ENCODE measurements around the gene PLEKHH3. TPM values are rescaled to one million over a fixed set of nuclear protein-coding genes. Genes with fewer than 3 reads are reported as not detected.

The PLEKHH3 gene, protein sequence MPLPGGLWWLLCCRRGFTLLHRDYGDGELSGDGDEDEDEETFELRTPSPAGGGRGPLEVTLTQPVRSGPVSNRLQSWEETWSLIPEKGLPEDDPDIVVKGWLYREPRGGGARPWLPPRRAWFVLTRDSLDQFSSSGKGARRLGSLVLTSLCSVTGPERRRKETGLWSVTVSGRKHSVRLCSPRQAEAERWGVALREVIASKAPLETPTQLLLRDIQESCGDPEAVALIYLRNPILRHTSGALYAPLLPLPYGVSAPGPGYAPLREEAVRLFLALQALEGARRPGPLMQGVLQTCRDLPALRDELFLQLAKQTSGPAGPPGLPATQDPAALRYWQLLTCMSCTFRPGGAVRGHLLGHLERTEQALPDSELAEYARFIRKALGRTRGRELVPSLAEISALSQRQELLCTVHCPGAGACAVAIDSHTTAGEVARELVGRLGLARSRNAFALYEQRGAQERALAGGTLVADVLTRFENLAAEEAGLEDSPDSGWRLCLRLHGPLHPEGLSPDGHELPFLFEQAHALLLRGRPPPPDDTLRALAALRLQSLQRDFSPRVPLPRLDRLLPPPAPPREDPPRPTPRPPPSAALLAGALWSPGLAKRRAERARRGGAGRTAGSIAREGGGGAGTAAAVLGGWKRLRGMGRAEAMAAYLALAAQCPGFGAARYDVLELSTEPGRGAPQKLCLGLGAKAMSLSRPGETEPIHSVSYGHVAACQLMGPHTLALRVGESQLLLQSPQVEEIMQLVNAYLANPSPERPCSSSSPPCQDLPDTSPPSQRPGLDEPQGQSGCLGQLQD
- total RNA-seq = 64.2 TPM

DNA sequence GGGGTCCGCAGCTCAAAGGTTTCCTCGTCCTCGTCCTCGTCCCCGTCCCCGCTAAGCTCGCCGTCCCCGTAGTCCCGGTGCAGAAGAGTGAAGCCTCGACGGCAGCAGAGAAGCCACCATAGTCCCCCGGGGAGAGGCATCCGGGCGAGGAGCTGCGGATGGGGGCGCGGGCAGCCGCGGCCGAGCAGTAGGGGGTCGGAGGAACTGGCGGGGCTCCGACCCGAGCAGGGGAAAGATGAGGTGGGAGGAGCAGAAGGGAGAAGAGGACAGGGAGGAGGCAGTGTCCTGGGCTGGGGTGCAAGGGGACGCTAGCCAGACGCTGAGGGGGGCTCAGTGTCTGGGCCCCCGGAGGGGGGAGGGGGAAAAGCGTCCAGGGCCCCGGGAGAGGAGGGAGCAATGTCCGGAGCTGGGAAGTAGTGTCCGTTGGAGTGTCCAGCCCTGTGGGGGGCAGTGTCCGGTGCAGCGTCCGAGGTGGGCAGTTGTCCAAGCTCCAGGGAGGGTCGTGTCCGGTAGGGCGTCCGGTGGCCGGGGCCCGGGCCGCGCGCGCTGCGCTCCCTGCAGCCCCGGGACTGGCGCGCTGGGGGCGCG lies at the start of gene PLEKHH3:
TSS of gene PLEKHH3 (minus strand) at position 571 of the 588 bp plus-strand sequence. CDS start at position 140, 431 bp downstream.
- DNase-seq (ENCODE audit: low spot score) = no peak

- DNase-seq (ENCODE audit: low spot score) = no peak
Observed at GRCh38 chr17:42725143-42725542, 48.3 kb upstream of the PLEKHH3 start.

DNA sequence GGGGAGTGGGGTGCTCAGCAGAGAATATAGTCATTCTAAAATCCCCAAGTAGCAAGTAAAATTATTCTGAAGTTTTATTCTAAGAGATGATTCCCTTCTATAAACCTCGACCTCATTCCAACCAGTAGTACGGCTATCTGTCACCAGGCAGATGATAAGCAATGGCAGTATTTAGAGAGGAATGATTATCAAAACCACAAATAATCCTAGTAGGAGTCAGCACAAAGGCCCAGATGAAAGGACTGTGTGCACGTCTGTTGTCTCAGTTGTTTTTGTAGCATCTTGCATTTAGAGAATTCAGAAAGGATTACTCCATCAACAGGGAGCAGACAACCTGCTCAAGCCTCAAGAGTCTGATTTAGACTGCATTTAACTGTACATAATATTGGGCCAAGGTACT lies 46.8 kb upstream of the PLEKHH3 start:
- no peak for DNase-seq (ENCODE audit: low spot score)

GRCh38 chr17:42720996-42721583 lies 44.3 kb upstream of the PLEKHH3 start:
- DNase-seq (ENCODE audit: low spot score) = no peak

- DNase-seq (ENCODE audit: low spot score) = no peak
Observed at GRCh38 chr17:42709561-42709960, 32.8 kb upstream of the PLEKHH3 start.

DNA sequence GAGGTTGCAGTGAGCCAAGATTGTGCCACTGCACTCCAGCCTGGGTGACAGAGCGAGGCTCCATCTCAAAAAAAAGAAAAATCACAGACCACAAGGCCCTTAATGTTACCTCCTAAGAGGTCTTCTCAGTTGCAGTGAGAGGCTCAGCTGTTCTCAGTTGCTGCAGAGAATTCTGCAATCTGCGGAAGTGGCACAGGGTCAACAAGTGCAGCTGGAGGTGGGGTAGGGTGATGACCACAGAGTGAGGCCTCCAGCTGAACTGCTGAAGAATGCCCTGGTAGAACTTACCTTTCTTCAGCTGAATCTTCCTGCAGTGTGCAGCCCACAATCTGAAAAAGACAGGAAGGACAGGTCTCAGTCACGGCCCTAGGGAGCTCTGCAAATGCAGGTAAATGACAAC lies 31.8 kb upstream of the PLEKHH3 start:
- DNase-seq (ENCODE audit: low spot score) = no peak

- no peak for DNase-seq (ENCODE audit: low spot score)
Observed at GRCh38 chr17:42706732-42707131, 29.9 kb upstream of the PLEKHH3 start.

DNA sequence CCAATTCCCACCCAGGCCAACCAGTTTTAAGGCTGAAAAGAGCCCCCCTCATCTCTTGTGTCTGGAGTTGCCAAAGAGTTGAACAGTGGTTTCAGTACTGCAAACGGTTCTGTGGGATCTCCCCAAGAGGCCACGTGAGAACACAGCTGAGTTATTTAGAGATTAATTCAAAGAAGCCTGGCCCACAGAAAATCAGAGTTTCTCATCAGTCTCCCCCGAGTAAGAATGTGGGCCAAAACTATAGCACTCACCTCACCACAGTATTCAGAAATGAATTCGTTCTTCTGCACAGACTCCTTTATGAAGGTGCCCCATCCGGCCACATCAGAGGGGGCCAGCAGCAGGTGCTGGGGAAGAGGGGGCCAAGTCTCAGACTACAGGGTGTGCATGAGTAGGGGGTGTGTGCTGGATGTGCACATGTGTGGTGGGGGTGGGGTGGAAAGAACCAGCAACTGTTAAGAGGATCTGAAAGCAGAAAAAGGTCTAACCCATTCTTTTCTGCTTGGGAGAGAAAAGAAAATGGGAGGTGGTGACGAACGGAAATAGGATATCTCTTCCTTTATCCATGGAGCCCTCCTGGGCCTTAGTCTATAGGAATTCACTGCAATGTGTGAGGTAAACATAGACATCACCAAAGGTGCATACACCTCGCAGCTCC lies 28.2 kb upstream of the PLEKHH3 start:
- no peak for DNase-seq (ENCODE audit: low spot score)

DNA sequence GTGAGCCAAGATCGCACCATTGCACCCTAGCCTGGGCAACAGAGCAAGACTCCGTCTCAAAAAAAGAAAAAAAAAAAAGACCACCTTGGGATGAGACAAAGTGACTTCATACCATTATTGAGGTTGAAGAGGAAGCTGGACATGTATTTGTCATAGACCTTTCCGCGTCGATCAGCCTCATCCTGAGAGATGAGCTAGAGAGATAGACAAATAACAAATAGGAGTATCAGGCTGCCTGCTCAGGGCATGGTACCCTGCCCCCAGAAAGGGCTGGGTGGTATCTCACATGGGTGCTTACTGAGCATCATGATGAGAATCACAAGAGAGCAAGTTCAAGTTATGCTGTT lies 27.7 kb upstream of the PLEKHH3 start:
- no peak for DNase-seq (ENCODE audit: low spot score)

DNA sequence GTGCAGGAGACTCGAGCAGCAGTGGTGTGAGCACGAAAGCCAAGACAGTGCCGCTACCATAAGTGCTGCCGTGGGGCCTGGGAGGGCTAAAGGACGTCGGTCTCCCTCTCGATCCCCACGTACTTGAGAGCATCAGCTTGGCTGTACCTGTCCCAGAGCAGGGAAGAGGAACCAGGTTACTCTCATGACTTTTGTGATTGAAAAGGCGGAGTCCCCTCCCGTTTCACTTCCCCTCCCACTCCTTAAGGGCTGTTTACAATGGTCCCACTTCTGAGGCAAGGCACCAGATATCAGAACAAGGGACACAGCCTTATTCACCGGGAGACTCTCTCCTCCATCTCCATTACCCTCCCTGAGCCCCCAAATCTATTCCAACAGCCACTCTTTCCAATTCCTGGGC lies 25.7 kb upstream of the PLEKHH3 start:
- DNase-seq (ENCODE audit: low spot score) = no peak

- no peak for DNase-seq (ENCODE audit: low spot score)
Observed at GRCh38 chr17:42700586-42701289, 23.9 kb upstream of the PLEKHH3 start.

DNA sequence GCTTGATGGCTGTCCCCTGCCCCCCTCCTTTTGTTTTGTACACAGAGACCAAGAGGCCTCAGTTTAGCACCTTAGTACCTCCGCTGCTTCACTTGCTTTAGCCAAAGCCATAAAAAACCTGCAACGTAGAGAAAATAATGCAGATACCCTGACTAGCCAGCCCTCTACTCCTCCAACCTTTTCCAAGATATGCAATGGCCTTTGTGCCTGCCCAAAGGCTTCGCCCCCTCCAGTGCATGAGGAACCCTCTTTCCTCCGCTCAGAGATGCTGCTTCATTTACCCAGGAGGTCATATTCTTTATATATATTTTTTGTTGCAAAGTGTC lies 22.6 kb upstream of the PLEKHH3 start:
- DNase-seq (ENCODE audit: low spot score) = no peak

DNA sequence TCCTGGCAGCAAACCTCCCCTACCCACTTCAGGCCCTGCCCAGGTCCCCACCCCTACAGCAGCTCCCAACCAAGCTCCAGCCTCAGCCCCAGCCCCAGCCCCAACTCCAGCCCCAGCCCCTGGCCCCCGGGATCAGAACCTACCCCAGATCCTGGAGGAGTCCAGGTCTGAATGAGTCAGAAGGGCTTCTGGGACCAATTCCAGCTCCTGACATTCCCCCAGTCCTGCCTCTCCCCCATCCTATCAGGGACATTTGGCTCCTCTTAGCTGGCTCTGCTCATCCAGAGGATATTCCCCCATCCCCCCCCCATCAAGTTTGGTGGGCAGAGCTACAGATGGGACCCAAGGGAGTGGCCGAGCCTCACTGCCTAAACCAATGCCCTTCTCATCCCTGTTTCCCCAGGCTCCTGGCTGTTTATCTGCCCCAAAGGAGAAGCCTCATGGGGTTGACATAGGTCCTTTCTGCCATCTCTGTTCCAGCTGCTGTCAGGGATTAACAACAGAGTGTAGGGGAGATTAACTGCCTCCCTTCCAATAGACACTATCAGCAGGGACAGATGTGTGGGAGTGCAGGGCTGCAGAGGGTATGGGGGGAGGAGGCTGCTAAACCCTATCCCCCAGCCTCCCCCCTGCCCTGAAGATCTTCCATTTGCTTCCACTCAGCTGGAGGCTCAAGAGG lies 22.1 kb upstream of the PLEKHH3 start:
- peak; percentile 58 for DNase-seq (ENCODE audit: low spot score)

DNA sequence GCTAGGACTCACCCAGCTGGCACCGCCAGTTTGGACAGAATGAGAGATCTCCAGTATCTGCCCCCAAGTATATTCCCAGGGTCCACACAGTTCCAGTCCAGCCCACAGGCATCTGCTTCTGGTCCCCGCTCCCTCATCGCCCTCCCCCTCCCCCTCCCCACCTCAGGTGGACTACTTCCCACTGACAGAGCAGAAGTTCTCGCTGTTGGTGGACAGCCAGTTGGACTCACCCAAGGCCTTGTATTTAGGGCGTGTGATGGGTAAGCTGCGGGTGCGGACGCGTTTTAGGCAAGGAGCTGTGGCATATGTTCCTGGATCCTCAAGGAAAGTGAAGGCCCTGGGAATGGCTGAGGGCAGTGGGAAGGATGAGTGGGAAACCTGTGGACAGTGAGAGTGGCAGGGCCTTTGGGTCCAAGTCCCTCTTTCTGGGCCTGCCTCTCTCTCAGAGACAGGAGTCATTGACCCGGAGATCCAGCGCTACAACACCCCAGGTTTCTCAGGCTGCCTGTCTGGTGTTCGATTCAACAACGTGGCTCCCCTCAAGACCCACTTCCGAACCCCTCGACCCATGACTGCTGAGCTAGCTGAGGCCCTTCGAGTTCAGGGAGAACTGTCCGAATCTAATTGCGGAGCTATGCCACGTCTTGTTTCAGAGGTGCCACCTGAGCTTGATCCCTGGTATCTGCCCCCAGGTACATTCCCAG lies 20.5 kb upstream of the PLEKHH3 start:
- no peak for DNase-seq (ENCODE audit: low spot score)

GRCh38 chr17:42695500-42695899 lies 18.7 kb upstream of the PLEKHH3 start:
- DNase-seq (ENCODE audit: low spot score) = no peak

DNA sequence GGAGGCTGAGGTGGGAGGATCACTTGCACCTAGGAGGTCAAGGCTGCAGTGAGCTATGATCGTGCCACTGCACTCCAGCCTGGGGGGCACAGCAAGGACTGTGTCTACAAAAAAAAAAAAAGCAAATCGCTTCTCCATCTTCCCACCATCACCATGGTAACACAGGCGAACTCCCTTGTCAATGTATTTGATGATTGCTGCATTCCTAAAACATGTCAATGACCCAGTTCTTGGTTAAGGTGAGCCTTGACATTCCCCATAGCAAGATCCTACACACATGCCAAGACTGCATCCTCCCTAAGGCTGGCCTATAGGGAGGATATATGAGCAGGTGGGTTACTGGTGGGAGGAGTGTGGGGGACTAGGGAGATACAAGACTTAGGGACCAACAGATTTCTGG lies 17.7 kb upstream of the PLEKHH3 start:
- DNase-seq (ENCODE audit: low spot score) = no peak

DNA sequence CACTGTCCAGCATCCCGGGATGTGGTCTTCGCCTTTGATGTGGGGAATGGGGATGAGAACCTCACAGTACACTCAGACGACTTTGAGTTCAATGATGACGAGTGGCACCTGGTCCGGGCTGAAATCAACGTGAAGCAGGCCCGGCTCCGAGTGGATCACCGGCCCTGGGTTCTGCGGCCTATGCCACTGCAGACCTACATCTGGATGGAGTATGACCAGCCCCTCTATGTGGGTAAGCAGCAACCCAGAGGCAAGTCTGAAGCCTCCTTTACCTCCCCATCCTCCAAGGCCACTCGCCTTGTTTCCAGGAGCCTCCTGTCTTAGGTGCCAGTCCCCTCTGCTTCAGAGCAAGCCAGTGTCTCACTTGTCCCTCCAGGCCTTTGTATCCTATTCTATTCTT lies 15.7 kb upstream of the PLEKHH3 start:
- no peak for DNase-seq (ENCODE audit: low spot score)

GRCh38 chr17:42691021-42691545 lies 14.3 kb upstream of the PLEKHH3 start:
- no peak for DNase-seq (ENCODE audit: low spot score)

- no peak for DNase-seq (ENCODE audit: low spot score)
Observed at GRCh38 chr17:42690596-42690995, 13.8 kb upstream of the PLEKHH3 start.

Measured in ureter (tissue), 1 donor.